DMS79 treated with DMSO at 0.1 percent for 48 hours (cell line): ENCODE results near the gene LRRC34.

Experiments used
- DNase-seq: peaks from one replicate; lab custom pipeline; 2025; lab: John Stamatoyannopoulos, UW

Gene LRRC34

GRCh38 chr3:169764882-169765612, 47.7 kb downstream of the LRRC34 start, which contains the start of gene TERC:
Gene TERC (minus strand): TSS chr3:169765060.
- peak; percentile 79 for DNase-seq

- DNase-seq: peak; percentile 53
These were observed 48.3 kb downstream of the LRRC34 start for GRCh38 chr3:169764312-169764881.

- DNase-seq: no peak
These were observed 52.2 kb downstream of the LRRC34 start for GRCh38 chr3:169760479-169760878.

GRCh38 chr3:169759256-169759655, 53.4 kb downstream of the LRRC34 start:
- no peak for DNase-seq

- no peak for DNase-seq
These were observed 54.2 kb downstream of the LRRC34 start for GRCh38 chr3:169758359-169758994.

- no peak for DNase-seq
These were observed 57.2 kb downstream of the LRRC34 start for GRCh38 chr3:169755488-169755887.

GRCh38 chr3:169754711-169755110, 58.0 kb downstream of the LRRC34 start:
- DNase-seq: no peak

GRCh38 chr3:169751875-169752274, 60.8 kb downstream of the LRRC34 start:
- no peak for DNase-seq

- DNase-seq: no peak
These were observed 62.0 kb downstream of the LRRC34 start for GRCh38 chr3:169750665-169751064.

GRCh38 chr3:169748670-169749069, 64.0 kb downstream of the LRRC34 start:
- no peak for DNase-seq

GRCh38 chr3:169746924-169747323, 65.8 kb downstream of the LRRC34 start:
- DNase-seq: no peak

GRCh38 chr3:169744366-169745054, 68.2 kb downstream of the LRRC34 start:
- no peak for DNase-seq
